ENCODE measurements around the gene HOXD12.

DNA sequence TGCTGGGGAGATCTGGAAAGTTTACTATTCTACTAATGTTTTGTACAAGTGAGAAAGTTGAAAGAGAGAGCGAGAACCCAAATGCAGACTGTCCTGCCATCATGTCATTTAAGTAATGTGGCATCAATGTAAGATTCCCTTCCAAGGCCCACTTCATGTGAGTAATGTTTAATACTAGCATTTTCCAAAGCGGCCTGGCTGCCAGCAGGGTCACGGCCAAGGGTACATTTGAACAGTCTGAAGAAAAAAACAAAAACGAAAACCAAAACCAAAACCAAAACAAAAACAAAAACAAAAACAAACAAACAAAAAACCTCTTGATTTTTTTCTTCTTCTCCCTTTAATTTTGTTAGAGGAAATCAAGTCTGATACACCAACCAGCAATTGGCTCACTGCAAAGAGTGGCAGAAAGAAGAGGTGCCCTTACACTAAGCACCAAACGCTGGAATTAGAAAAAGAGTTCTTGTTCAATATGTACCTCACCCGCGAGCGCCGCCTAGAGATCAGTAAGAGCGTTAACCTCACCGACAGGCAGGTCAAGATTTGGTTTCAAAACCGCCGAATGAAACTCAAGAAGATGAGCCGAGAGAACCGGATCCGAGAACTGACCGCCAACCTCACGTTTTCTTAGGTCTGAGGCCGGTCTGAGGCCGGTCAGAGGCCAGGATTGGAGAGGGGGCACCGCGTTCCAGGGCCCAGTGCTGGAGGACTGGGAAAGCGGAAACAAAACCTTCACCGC lies 19.2 kb downstream of the HOXD12 start:
- TF ChIP-seq YY1 (IDR thresholded peaks at IDR 0.05; ENCODE audit: insufficient read depth, insufficient read length) (no peak), ZNF274 (IDR thresholded peaks at IDR 0.05; ENCODE audit: low read depth, low read length) (no peak), SUZ12 (IDR thresholded peaks at IDR 0.05; ENCODE audit: extremely low read depth, insufficient read depth, insufficient read length) (no peak)

Data from NT2/D1 (cell line).